Mesenchymal stem cell (in vitro differentiated cells and primary cell): ENCODE data around the gene DRAXIN.

Experiments
- DNase-seq: peaks from one replicate; pipeline ENCODE4 v3.0.0-alpha.2; 2013
- H2AFZ ChIP-seq: one replicate; pipeline ENCODE4 v1.6.1; 2013; ENCODE audit warnings: low read depth, mild to moderate bottlenecking, control low read depth, inconsistent platforms, low read length, moderate library complexity
- H2AK5ac ChIP-seq: 2 replicates; pipeline ENCODE4 v1.6.1; 2013; ENCODE audit warnings: low read length, moderate library complexity, mild to moderate bottlenecking, inconsistent platforms; ENCODE audit not compliant: severe bottlenecking
- H2BK120ac ChIP-seq: one replicate; pipeline ENCODE4 v1.6.1; 2013; ENCODE audit warnings: low read depth, mild to moderate bottlenecking, inconsistent platforms, low read length, moderate library complexity
- H2BK12ac ChIP-seq, 2 experiments: one replicate each; pipeline ENCODE4 v1.6.1; 2013; ENCODE audit warnings: inconsistent platforms in 2 of 2, low read length in 2 of 2, mild to moderate bottlenecking in 2 of 2, moderate library complexity in 2 of 2, control low read depth in 1 of 2
- H2BK15ac ChIP-seq: one replicate; pipeline ENCODE4 v1.6.1; 2013; ENCODE audit warnings: mild to moderate bottlenecking, low read depth, inconsistent platforms; ENCODE audit not compliant: poor library complexity, severe bottlenecking
- H2BK5ac ChIP-seq: 2 replicates; pipeline ENCODE4 v1.6.1; 2013; ENCODE audit warnings: low read depth, mild to moderate bottlenecking, low read length, control low read depth, inconsistent platforms; ENCODE audit not compliant: poor library complexity, severe bottlenecking
- H3K14ac ChIP-seq, 2 experiments: one replicate each; pipeline ENCODE4 v1.6.1; 2013; ENCODE audit warnings: inconsistent platforms in 2 of 2, low read length in 2 of 2, control low read depth in 1 of 2, mild to moderate bottlenecking in 1 of 2, moderate library complexity in 1 of 2
- H3K18ac ChIP-seq, 2 experiments: one replicate each; pipeline ENCODE4 v1.6.1; 2013; ENCODE audit warnings: inconsistent platforms in 2 of 2, low read length in 2 of 2, control low read depth in 1 of 2, low read depth in 1 of 2, mild to moderate bottlenecking in 1 of 2
- H3K23ac ChIP-seq, 2 experiments: one replicate each; pipeline ENCODE4 v1.6.1; 2013; ENCODE audit warnings: inconsistent platforms in 2 of 2, low read length in 2 of 2, mild to moderate bottlenecking in 2 of 2, moderate library complexity in 2 of 2, control low read depth in 1 of 2
- H3K27ac ChIP-seq: 2 replicates; pipeline ENCODE4 v1.5.1; 2013; ENCODE audit warnings: mild to moderate bottlenecking, moderate library complexity, low read length, control low read depth, inconsistent platforms; ENCODE audit not compliant: poor library complexity, severe bottlenecking
- H3K27me3 ChIP-seq, 2 experiments: 2 replicates each; pipeline versions ENCODE4 v1.6.1 to v1.7.0; 2013; ENCODE audit warnings: low read length in 2 of 2, mild to moderate bottlenecking in 2 of 2, moderate library complexity in 2 of 2, control low read depth in 1 of 2, inconsistent platforms in 1 of 2; ENCODE audit not compliant: control insufficient read depth in 1 of 2, insufficient read depth in 1 of 2
- H3K36me3 ChIP-seq, 2 experiments: 2 replicates each; pipeline versions ENCODE4 v1.6.1 to v1.7.0; 2013; ENCODE audit warnings: low read length in 2 of 2, control low read depth in 1 of 2, inconsistent platforms in 1 of 2, low read depth in 1 of 2, mild to moderate bottlenecking in 1 of 2; ENCODE audit not compliant: insufficient read depth in 2 of 2, control insufficient read depth in 1 of 2
- H3K4ac ChIP-seq, 2 experiments: one replicate each; pipeline ENCODE4 v1.6.1; 2013; ENCODE audit warnings: inconsistent platforms in 2 of 2, low read length in 2 of 2, mild to moderate bottlenecking in 2 of 2, moderate library complexity in 2 of 2, control low read depth in 1 of 2, low read depth in 1 of 2
- H3K4me1 ChIP-seq: 2 replicates; pipeline ENCODE4 v1.6.1; 2013; ENCODE audit warnings: low read depth, low read length, control low read depth; ENCODE audit not compliant: control insufficient read depth, insufficient read depth
- H3K4me2 ChIP-seq: 2 replicates; pipeline ENCODE4 v1.6.1; 2013; ENCODE audit warnings: low read length, mild to moderate bottlenecking, inconsistent platforms; ENCODE audit not compliant: poor library complexity, severe bottlenecking
- H3K4me3 ChIP-seq, 2 experiments: 2 replicates each; pipeline versions ENCODE4 v1.5.1 to v1.7.0; 2013; ENCODE audit warnings: low read length in 2 of 2, mild to moderate bottlenecking in 2 of 2, control low read depth in 1 of 2, low read depth in 1 of 2; ENCODE audit not compliant: insufficient read depth in 1 of 2
- H3K79me1 ChIP-seq: replicated peaks from 2 replicates; pipeline ENCODE4 v1.6.1; 2013; ENCODE audit warnings: mild to moderate bottlenecking, control low read depth, low read length, inconsistent platforms; ENCODE audit not compliant: poor library complexity, severe bottlenecking
- H3K9ac ChIP-seq: 2 replicates; pipeline ENCODE4 v1.7.0; 2013; ENCODE audit warnings: mild to moderate bottlenecking, low read length, moderate library complexity
- H3K9me3 ChIP-seq: 2 replicates; pipeline ENCODE4 v1.7.0; 2013; ENCODE audit warnings: mild to moderate bottlenecking, low read length; ENCODE audit not compliant: control insufficient read depth
- H4K8ac ChIP-seq: one replicate; pipeline ENCODE4 v1.6.1; 2013; ENCODE audit warnings: inconsistent platforms, mild to moderate bottlenecking, low read length, moderate library complexity
- H4K91ac ChIP-seq: one replicate; pipeline ENCODE4 v1.6.1; 2013; ENCODE audit warnings: mild to moderate bottlenecking, low read length, inconsistent platforms
- WGBS: methylation state at CpG from one replicate; pipeline ENCODE4 v1.1.7; 2013; ENCODE audit warnings: mixed read lengths; 5-methylcytosine and 5-hydroxymethylcytosine counted together

Gene DRAXIN

GRCh38 chr1:11664336-11665065 is 27.0 kb upstream of the DRAXIN start:
- H3K23ac ChIP-seq = no peak overlapping the region
- H3K4me3 ChIP-seq = peak overlapping the region; percentile 69 to 75
- peak overlapping the region; percentile 43 to 78 for H3K18ac ChIP-seq
- no peak overlapping the region for H3K27ac ChIP-seq
- H4K8ac ChIP-seq = peak overlapping the region; percentile 63
- H3K14ac ChIP-seq = peak overlapping the region; percentile 41 to 68
- H4K91ac ChIP-seq = peak overlapping the region; percentile 21
- H2BK15ac ChIP-seq = peak overlapping the region; percentile 19
- no peak overlapping the region for H2AK5ac ChIP-seq
- H3K4me1 ChIP-seq = peaks cover 14% of the 10 kb centered on the region
- no peak overlapping the region for H2BK5ac ChIP-seq
- no peaks in the 10 kb centered on the region for H3K79me1 ChIP-seq
- H3K9ac ChIP-seq = peak overlapping the region; percentile 80
- H2BK120ac ChIP-seq = peak overlapping the region; percentile 77
- peak overlapping the region; percentile 82 for H2AFZ ChIP-seq
- peaks cover 12 to 38% of the 10 kb centered on the region in 2 experiments for H3K36me3 ChIP-seq
- no peaks in the 10 kb centered on the region for H3K9me3 ChIP-seq
- peak; percentile 53 for DNase-seq
- peak overlapping the region; percentile 25 to 88 for H3K4ac ChIP-seq
- H2BK12ac ChIP-seq = no peak overlapping the region
- H3K27me3 ChIP-seq = no peaks in the 10 kb centered on the region
- WGBS = 5% methylated on average over 51 of the region's 66 CpGs
- peak overlapping the region; percentile 92 for H3K4me2 ChIP-seq

DNA sequence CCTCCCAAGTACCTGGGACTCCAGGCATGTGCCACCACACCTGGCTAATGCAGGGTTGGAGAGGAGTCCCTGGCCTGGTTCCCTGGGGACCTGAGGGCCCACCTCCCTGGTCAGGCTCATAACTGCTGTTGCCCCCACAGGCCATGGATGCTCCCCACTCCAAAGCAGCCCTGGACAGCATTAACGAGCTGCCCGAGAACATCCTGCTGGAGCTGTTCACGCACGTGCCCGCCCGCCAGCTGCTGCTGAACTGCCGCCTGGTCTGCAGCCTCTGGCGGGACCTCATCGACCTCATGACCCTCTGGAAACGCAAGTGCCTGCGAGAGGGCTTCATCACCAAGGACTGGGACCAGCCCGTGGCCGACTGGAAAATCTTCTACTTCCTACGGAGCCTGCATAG is 23.0 kb upstream of the DRAXIN start:
- Histone ChIP-seq H3K4me2 (no peak overlapping the region), H4K91ac (no peak overlapping the region), H3K14ac (peak overlapping the region in 1 of 2 experiments; percentile 81), H2BK5ac (no peak overlapping the region), H3K9me3 (no peaks in the 10 kb centered on the region), H2BK120ac (no peak overlapping the region), H3K79me1 (no peaks in the 10 kb centered on the region), H4K8ac (no peak overlapping the region), H3K23ac (no peak overlapping the region), H3K9ac (no peak overlapping the region), H3K4me1 (peaks cover 14% of the 10 kb centered on the region), H3K27me3 (no peaks in the 10 kb centered on the region), H2BK15ac (no peak overlapping the region), H3K27ac (no peak overlapping the region), H2AK5ac (no peak overlapping the region), H3K4ac (no peak overlapping the region), H3K36me3 (peaks cover 7 to 35% of the 10 kb centered on the region in 2 experiments), H2AFZ (no peak overlapping the region), H2BK12ac (no peak overlapping the region), H3K4me3 (no peak overlapping the region), H3K18ac (peak overlapping the region in 1 of 2 experiments; percentile 49)
- WGBS = 50% methylated on average over 14 of the region's 14 CpGs
- no peak for DNase-seq

GRCh38 chr1:11670747-11671146 is 20.8 kb upstream of the DRAXIN start:
- no peak for DNase-seq
- WGBS = 92% methylated on average over 5 of the region's 6 CpGs
- no peak overlapping the region for H4K8ac ChIP-seq
- H3K4me3 ChIP-seq = no peak overlapping the region
- no peaks in the 10 kb centered on the region for H3K27me3 ChIP-seq
- no peak overlapping the region for H4K91ac ChIP-seq
- H3K23ac ChIP-seq = peak overlapping the region in 1 of 2 experiments; percentile 24
- H2BK12ac ChIP-seq = no peak overlapping the region
- H3K79me1 ChIP-seq = peaks cover 4% of the 10 kb centered on the region
- H2BK5ac ChIP-seq = no peak overlapping the region
- H3K4ac ChIP-seq = no peak overlapping the region
- no peak overlapping the region for H3K27ac ChIP-seq
- no peak overlapping the region for H3K9ac ChIP-seq
- H2AFZ ChIP-seq = no peak overlapping the region
- no peak overlapping the region for H2BK120ac ChIP-seq
- no peak overlapping the region for H2BK15ac ChIP-seq
- H3K36me3 ChIP-seq = peaks cover 25 to 55% of the 10 kb centered on the region in 2 experiments
- no peak overlapping the region for H3K4me2 ChIP-seq
- no peaks in the 10 kb centered on the region for H3K9me3 ChIP-seq
- no peak overlapping the region for H3K14ac ChIP-seq
- H3K18ac ChIP-seq = no peak overlapping the region
- H3K4me1 ChIP-seq = peaks cover 4% of the 10 kb centered on the region
- no peak overlapping the region for H2AK5ac ChIP-seq

DNA sequence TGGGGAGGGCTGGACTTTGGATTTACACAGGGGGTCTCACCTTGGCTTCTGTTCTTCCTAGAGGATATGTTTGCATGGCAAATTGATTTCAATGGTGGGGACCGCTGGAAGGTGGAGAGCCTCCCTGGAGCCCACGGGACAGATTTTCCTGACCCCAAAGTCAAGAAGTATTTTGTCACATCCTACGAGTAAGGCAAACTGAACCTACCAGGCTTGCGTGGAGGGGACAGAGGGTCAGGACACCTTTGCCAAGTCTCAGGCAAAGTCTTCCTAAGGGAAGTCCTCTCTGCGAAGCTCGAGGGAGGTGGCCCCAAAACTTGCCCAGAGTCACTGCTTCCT is 20.3 kb upstream of the DRAXIN start:
- H3K9me3 ChIP-seq = no peaks in the 10 kb centered on the region
- no peaks in the 10 kb centered on the region for H3K27me3 ChIP-seq
- H2AK5ac ChIP-seq = no peak overlapping the region
- H3K9ac ChIP-seq = no peak overlapping the region
- peaks cover 4% of the 10 kb centered on the region for H3K79me1 ChIP-seq
- no peak overlapping the region for H3K18ac ChIP-seq
- H3K4me1 ChIP-seq = peaks cover 4% of the 10 kb centered on the region
- H3K27ac ChIP-seq = no peak overlapping the region
- H3K23ac ChIP-seq = no peak overlapping the region
- H4K8ac ChIP-seq = no peak overlapping the region
- no peak for DNase-seq
- H4K91ac ChIP-seq = no peak overlapping the region
- H3K4me3 ChIP-seq = no peak overlapping the region
- no peak overlapping the region for H2BK15ac ChIP-seq
- H3K14ac ChIP-seq = no peak overlapping the region
- H2AFZ ChIP-seq = no peak overlapping the region
- no peak overlapping the region for H2BK120ac ChIP-seq
- no peak overlapping the region for H3K4ac ChIP-seq
- H2BK12ac ChIP-seq = no peak overlapping the region
- no peak overlapping the region for H3K4me2 ChIP-seq
- no peak overlapping the region for H2BK5ac ChIP-seq
- 96% methylated on average over 6 of the region's 6 CpGs for WGBS
- H3K36me3 ChIP-seq = peaks cover 28 to 59% of the 10 kb centered on the region in 2 experiments
